Measurements from ENCODE around the gene ARID1A.

DNA sequence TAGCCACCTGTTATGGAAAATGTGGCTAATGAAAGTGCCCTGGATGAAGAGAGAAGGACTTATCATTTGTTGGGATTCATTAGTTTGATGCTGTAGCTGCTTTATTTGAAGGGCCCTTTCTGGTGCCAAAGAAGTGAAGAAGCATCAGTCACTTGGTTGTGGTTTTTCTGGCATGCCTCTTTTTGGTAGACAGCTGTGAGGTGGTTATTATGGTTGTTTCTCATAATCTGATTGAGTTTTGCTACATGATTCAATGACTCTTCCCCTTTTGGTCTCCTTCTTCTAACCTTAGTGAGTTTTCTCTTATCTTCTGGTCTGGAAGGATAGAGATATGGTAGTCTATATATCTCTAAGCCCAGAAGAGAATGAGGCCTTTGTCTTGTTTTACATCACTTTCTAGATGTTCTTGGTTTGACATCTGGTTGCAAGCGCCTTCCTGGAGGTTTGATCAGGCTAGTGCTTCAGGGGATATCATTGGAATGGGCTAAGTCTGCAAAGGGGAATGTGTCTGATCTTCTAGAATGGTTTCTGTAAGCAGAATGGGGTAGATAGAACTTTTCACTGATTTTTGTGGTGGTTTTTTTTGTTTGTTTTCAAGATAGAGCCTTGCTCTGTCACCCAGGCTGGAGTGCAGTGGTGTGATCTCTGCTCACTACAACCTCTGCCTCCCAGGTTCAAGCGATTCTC is 26.0 kb downstream of the ARID1A start:
- TF ChIP-seq, protein P1, sequence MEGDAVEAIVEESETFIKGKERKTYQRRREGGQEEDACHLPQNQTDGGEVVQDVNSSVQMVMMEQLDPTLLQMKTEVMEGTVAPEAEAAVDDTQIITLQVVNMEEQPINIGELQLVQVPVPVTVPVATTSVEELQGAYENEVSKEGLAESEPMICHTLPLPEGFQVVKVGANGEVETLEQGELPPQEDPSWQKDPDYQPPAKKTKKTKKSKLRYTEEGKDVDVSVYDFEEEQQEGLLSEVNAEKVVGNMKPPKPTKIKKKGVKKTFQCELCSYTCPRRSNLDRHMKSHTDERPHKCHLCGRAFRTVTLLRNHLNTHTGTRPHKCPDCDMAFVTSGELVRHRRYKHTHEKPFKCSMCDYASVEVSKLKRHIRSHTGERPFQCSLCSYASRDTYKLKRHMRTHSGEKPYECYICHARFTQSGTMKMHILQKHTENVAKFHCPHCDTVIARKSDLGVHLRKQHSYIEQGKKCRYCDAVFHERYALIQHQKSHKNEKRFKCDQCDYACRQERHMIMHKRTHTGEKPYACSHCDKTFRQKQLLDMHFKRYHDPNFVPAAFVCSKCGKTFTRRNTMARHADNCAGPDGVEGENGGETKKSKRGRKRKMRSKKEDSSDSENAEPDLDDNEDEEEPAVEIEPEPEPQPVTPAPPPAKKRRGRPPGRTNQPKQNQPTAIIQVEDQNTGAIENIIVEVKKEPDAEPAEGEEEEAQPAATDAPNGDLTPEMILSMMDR (IDR thresholded peaks at IDR 0.05): no peak
- no peak for TF ChIP-seq POLR2A (IDR thresholded peaks at IDR 0.05)

Measured in heart left ventricle (tissue), 13 donors.